ENCODE data around the gene FOXC2.

The FOXC2 gene

DNA sequence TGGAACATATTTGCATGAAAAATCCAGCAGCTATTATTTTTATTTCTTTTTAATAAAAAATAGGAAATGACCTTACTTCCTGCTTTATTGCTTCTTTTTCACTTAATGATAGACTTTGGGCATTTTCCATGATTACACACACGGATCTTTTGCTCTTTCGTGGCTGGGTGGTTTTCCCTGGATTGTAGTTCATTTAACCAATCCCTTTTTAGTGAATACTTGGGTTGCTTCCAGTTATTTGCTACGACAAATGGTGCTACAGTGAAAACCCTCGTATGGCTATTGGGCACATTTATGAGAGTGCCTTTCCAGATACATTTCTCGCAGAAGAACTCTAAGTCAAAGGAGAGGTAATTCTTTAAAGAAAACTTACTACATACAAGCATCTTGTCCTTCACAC, 50.3 kb downstream of the FOXC2 start:
- DNase-seq (ENCODE audit: low read depth): no peak

- DNase-seq (ENCODE audit: low read depth): no peak
Observed at GRCh38 chr16:86618431-86619238, 52.0 kb downstream of the FOXC2 start.
